Endothelial cell of umbilical vein (primary cell): ENCODE results near the gene TMEM139. TPM values are rescaled to one million over a fixed set of nuclear protein-coding genes. Genes with fewer than 3 reads are reported as not detected.

Source experiments
- BruUV-seq: library from RNA; stranded (reverse); fragments of 400-500 nt; replicated peaks from 2 replicates; lab custom pipeline; 2021; lab: Mats Ljungman, UMichigan
- CTCF ChIA-PET: fragments of 300-600, 350-600 bp; sonication (Branson Sonifier 250); formaldehyde crosslinking; loops from one replicate; lab custom pipeline; 2021; ENCODE audit warnings: antibody characterized with exemption, inconsistent platforms; lab: Charles Lee
- POLR2A ChIA-PET: fragments of 300-600, 350-600 bp; sonication (Branson Sonifier 250); formaldehyde crosslinking; loops from one replicate; lab custom pipeline; 2021; ENCODE audit warnings: antibody characterized with exemption, inconsistent platforms; lab: Charles Lee
- DNase-seq: peaks from one replicate; pipeline ENCODE4 v3.0.0-alpha.2; 2011; ENCODE audit warnings: low read depth, low spot score
- FAIRE-seq: peaks from 2 replicates; lab custom pipeline; 2011; peaks lifted over from hg19 to GRCh38; lab: Jason Lieb, UNC
- H2AFZ ChIP-seq: 2 replicates; pipeline ENCODE4 v1.6.0; 2012; ENCODE audit warnings: low read depth, low read length, control low read depth, inconsistent platforms
- H3K27ac ChIP-seq: 2 replicates; pipeline ENCODE4 v1.5.1; 2011; ENCODE audit warnings: low read depth, mild to moderate bottlenecking, control low read depth, low read length, moderate library complexity; ENCODE audit not compliant: insufficient read depth
- H3K27me3 ChIP-seq, 2 experiments: 2 replicates each; pipeline versions ENCODE4 v1.6.0 to v1.6.1; 2011; ENCODE audit warnings: low read length in 2 of 2, mixed read lengths in 1 of 2; ENCODE audit not compliant: control insufficient read depth in 2 of 2, insufficient read depth in 2 of 2
- H3K36me3 ChIP-seq, 2 experiments: 2 replicates in 1 of 2; 3 replicates in 1 of 2; pipeline ENCODE4 v1.5.1; 2011; ENCODE audit warnings: low read length in 2 of 2, mild to moderate bottlenecking in 1 of 2, moderate library complexity in 1 of 2; ENCODE audit not compliant: control insufficient read depth in 2 of 2, insufficient read depth in 2 of 2; ENCODE audit errors: extremely low read depth in 1 of 2
- H3K4me1 ChIP-seq: 3 replicates; pipeline ENCODE4 v1.5.1; 2011; ENCODE audit warnings: mild to moderate bottlenecking, low read length; ENCODE audit not compliant: control insufficient read depth, insufficient read depth; ENCODE audit errors: extremely low read depth
- H3K4me2 ChIP-seq: 2 replicates; pipeline ENCODE4 v1.6.1; 2011; ENCODE audit warnings: low read length, control low read depth, mixed read lengths; ENCODE audit not compliant: insufficient read depth
- H3K4me3 ChIP-seq, 3 experiments: fragments of 200-600 bp in 1 of 3; sonication (generic), shearing (Covaris generic) in 1 of 3; replicated peaks in 1 of 3; 2 replicates each; pipeline ENCODE4 v1.5.1; 2011 to 2016; ENCODE audit warnings: control low read depth in 3 of 3, low read length in 3 of 3, mild to moderate bottlenecking in 2 of 3, inconsistent platforms in 1 of 3, low read depth in 1 of 3, moderate library complexity in 1 of 3; ENCODE audit not compliant: insufficient read depth in 1 of 3
- H3K79me2 ChIP-seq: 2 replicates; pipeline ENCODE4 v1.6.0; 2012; ENCODE audit warnings: low read length, inconsistent platforms; ENCODE audit not compliant: control insufficient read depth, insufficient read depth
- H3K9ac ChIP-seq: replicated peaks from 2 replicates; pipeline ENCODE3; 2011; ENCODE audit warnings: low read length, control low read depth; ENCODE audit not compliant: insufficient read depth; ENCODE audit errors: extremely low read depth
- H3K9me1 ChIP-seq: replicated peaks from 3 replicates; pipeline ENCODE4 v1.6.0; 2011; ENCODE audit warnings: mild to moderate bottlenecking, low read length; ENCODE audit not compliant: control insufficient read depth, insufficient read depth; ENCODE audit errors: extremely low read depth
- H3K9me3 ChIP-seq: replicated peaks from 2 replicates; pipeline ENCODE4 v1.5.1; 2012; ENCODE audit warnings: low read length, inconsistent platforms; ENCODE audit not compliant: control insufficient read depth, insufficient read depth
- H4K20me1 ChIP-seq: replicated peaks from 2 replicates; pipeline ENCODE3; 2011; ENCODE audit warnings: mild to moderate bottlenecking, low read length; ENCODE audit not compliant: control insufficient read depth, insufficient read depth; ENCODE audit errors: extremely low read depth
- CTCF ChIP-seq, 2 donors: IDR thresholded peaks; 1 replicate in 1 of 2; 2 replicates in 1 of 2; pipeline ENCODE4 v1.5.1; 2011; ENCODE audit warnings: low read length in 2 of 2, mild to moderate bottlenecking in 2 of 2, moderate library complexity in 2 of 2, control low read depth in 1 of 2, inconsistent platforms in 1 of 2, low read depth in 1 of 2; ENCODE audit not compliant: insufficient read depth in 1 of 2; ENCODE audit errors: extremely low read depth in 1 of 2
- GATA2 ChIP-seq: IDR thresholded peaks from 2 replicates; pipeline ENCODE4 v1.7.0; 2011; ENCODE audit warnings: low read depth, mild to moderate bottlenecking, moderate library complexity, mixed read lengths, low read length; ENCODE audit not compliant: insufficient read length, insufficient read depth
- JUN ChIP-seq: IDR thresholded peaks from 2 replicates; pipeline ENCODE4 v1.6.1; 2011; ENCODE audit warnings: borderline replicate concordance, low read depth; ENCODE audit not compliant: insufficient read length, insufficient read depth
- MYC ChIP-seq: IDR thresholded peaks from one replicate; pipeline ENCODE4 v1.6.1; 2011; ENCODE audit warnings: mild to moderate bottlenecking, low read depth, low read length
- POLR2A ChIP-seq: IDR thresholded peaks from 2 replicates; pipeline ENCODE4 v1.6.1; 2012; ENCODE audit warnings: low read depth, mild to moderate bottlenecking, control low read depth, low read length
- POLR2AphosphoS5 ChIP-seq: IDR thresholded peaks from 2 replicates; pipeline ENCODE4 v1.6.1; 2012; ENCODE audit warnings: low read depth, mild to moderate bottlenecking, control low read depth, low read length, moderate library complexity; ENCODE audit not compliant: insufficient read depth
- dilution Hi-C: fragments of 300-500 bp; cut with MboI; formaldehyde crosslinking; loops from one replicate; pipeline ENCODE4 v1.15.0; 2019; ENCODE audit warnings: low sequenced_read_pairs; ENCODE audit not compliant: extremely low pct_ligation_motif_present
- intact Hi-C: fragments of 100-400 bp; cut with micrococcal nuclease; formaldehyde crosslinking; loops from one replicate; pipeline ENCODE4 v1.10.0; 2022
- polyA plus RNA-seq, 4 experiments: library from polyadenylated mRNA; depleted of rRNA in 3 of 4; stranded (reverse) in 3 of 4; unstranded in 1 of 4; fragments of >200 nt; gene quantifications; 2 replicates each; pipeline versions ENCODE4 v1.2.1 to v1.2.3, GENCODE V29; 2011 to 2012; ENCODE audit warnings: missing spikeins in 1 of 4
- total RNA-seq: library from RNA; stranded (reverse); gene quantifications from 2 replicates; pipeline ENCODE4 v1.2.3, GENCODE V29; 2021
- TF ChIP-seq, protein P1 (sequence below): IDR thresholded peaks from 2 replicates; pipeline ENCODE4 v1.6.1; 2011; ENCODE audit not compliant: insufficient read depth, insufficient read length

Gene TMEM139
- total and polyA plus RNA-seq, 2 donors (not counting 3 experiments of a cell fraction or from before 2014, with no cell fraction given): 0.37 TPM; not detected in 1

GRCh38 chr7:143325240-143325639 is 40.5 kb downstream of the TMEM139 start:
- Histone ChIP-seq H4K20me1 (no peaks in the 10 kb centered on the region), H3K9me1 (no peaks in the 10 kb centered on the region), H2AFZ (no peak overlapping the region), H3K27ac (no peak overlapping the region), H3K4me3 (no peak overlapping the region), H3K79me2 (no peaks in the 10 kb centered on the region), H3K36me3 (no peaks in the 10 kb centered on the region), H3K27me3 (no peaks in the 10 kb centered on the region), H3K9me3 (no peaks in the 10 kb centered on the region), H3K4me2 (no peak overlapping the region), H3K9ac (no peak overlapping the region), H3K4me1 (no peaks in the 10 kb centered on the region)
- DNase-seq (no peak), FAIRE-seq (no peak)
- CTCF ChIA-PET: interaction anchor here (1.2 kb wide), 1 partner anchor 26 kb away, joined by 4 read pairs; no protein-coding TSS in a partner anchor
- POLR2A ChIA-PET: no interaction called here
- dilution Hi-C loops: no loop called here
- TF ChIP-seq JUN (no peak), GATA2 (no peak), MYC (no peak), POLR2A (no peak)
- intact Hi-C loops: no loop called here
- no TSS peak for BruUV-seq

- Histone ChIP-seq H3K36me3 (no peaks in the 10 kb centered on the region), H3K4me3 (no peak overlapping the region), H3K27ac (no peak overlapping the region), H3K4me1 (no peaks in the 10 kb centered on the region), H4K20me1 (no peaks in the 10 kb centered on the region), H3K9ac (no peak overlapping the region), H3K79me2 (no peaks in the 10 kb centered on the region), H3K27me3 (no peaks in the 10 kb centered on the region), H2AFZ (no peak overlapping the region), H3K9me1 (no peaks in the 10 kb centered on the region), H3K9me3 (no peaks in the 10 kb centered on the region), H3K4me2 (no peak overlapping the region)
- DNase-seq: no peak
- ChIA-PET CTCF (interaction anchor here (0.9 to 1.2 kb wide), 3 partner anchors 9 to 179 kb away, joined by 3 to 4 read pairs (median 3); no protein-coding TSS in a partner anchor), POLR2A (no interaction called here)
- dilution Hi-C loops: no loop called here
- TF ChIP-seq JUN: no peak
- no peak for TF ChIP-seq POLR2A
- no peak for TF ChIP-seq POLR2AphosphoS5
- TF ChIP-seq, protein P1, sequence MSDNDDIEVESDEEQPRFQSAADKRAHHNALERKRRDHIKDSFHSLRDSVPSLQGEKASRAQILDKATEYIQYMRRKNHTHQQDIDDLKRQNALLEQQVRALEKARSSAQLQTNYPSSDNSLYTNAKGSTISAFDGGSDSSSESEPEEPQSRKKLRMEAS: no peak
- TF ChIP-seq GATA2: no peak
- no peak for TF ChIP-seq CTCF (IDR thresholded peaks at IDR 0.05; ENCODE audit: extremely low read depth in 1 of 2, insufficient read depth in 1 of 2, low read depth in 1 of 2, low read length in 2 of 2)
- intact Hi-C loops: no loop called here
- no peak for FAIRE-seq
- no TSS peak for BruUV-seq
Observed at GRCh38 chr7:143327903-143328302, 43.1 kb downstream of the TMEM139 start.
